ENCODE data around the gene ITGB4.
A peak's percentile ranks its signal among the peaks of the same experiment; 100 is the strongest.
"Not testable (repeated sequence)": the region's sequence is repeated elsewhere in the genome, so short reads cannot be mapped to it uniquely, and the experiment has no call there.

ITGB4 gene

GRCh38 chr17:75777296-75777922 lies 56.1 kb downstream of the ITGB4 start:
- Mint-ChIP-seq H3K4me3 (peak overlapping the region; percentile 91), H3K27ac (ENCODE audit: low read depth) (peak overlapping the region; percentile 97), H3K36me3 (ENCODE audit: insufficient read depth) (peaks cover 61% of the 10 kb centered on the region), H3K4me1 (peaks cover 44% of the 10 kb centered on the region), H3K9me3 (no peaks in the 10 kb centered on the region), H3K27me3 (no peaks in the 10 kb centered on the region)
- ATAC-seq (replicated peaks; ENCODE audit: extremely low read depth, poor library complexity, severe bottlenecking) = no peak
- no peak for DNase-seq (ENCODE audit: low spot score in 2 of 2)

DNA sequence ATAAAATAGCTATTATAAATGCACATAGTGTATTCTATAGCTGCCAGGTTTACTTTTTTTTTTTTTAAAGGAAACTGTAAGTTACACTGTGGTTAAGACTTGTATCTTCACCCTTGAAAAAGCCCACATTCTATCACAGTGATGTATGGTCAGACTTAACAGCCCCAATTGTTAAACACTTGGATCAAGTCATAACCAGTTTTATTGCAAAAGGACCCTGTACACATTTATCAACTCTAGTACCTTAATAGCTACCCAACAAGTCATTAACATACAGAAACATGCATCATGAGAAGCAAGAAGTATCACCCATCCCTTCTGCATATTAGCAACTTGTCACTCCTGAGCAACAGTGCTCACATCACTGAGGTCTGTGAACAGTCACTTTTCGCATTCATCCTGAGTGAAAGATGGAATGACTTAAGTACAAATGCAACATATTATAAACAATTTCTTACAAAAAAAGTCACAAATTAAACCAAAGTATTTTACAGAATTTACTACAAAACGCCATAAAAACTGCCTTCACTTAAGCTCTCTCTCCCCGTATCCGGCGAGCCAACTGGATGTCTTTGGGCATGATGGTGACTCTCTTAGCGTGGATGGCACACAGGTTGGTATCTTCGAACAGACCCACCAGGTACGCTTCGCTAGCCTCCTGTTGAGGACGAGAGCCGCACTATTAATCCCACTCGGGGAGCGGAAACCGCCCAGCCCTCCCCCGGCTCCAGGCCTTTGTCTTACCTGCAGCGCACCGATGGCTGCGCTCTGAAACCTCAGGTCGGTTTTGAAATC lies 57.0 kb downstream of the ITGB4 start:
- not testable (repeated sequence) for H3K9me3 Mint-ChIP-seq; H3K27me3 Mint-ChIP-seq; DNase-seq (ENCODE audit: low spot score in 2 of 2); ATAC-seq (replicated peaks; ENCODE audit: extremely low read depth, poor library complexity, severe bottlenecking)
- Mint-ChIP-seq H3K4me1 (peaks cover 49% of the 10 kb centered on the region), H3K36me3 (ENCODE audit: insufficient read depth) (peaks cover 64% of the 10 kb centered on the region), H3K27ac (ENCODE audit: low read depth) (peak overlapping the region; percentile 97), H3K4me3 (peak overlapping the region; percentile 91)

GRCh38 chr17:75778861-75779249 lies 57.6 kb downstream of the ITGB4 start:
- ATAC-seq (replicated peaks; ENCODE audit: extremely low read depth, poor library complexity, severe bottlenecking) = peak; percentile 13
- no peaks in the 10 kb centered on the region for H3K27me3 Mint-ChIP-seq
- H3K27ac Mint-ChIP-seq (ENCODE audit: low read depth) = peak overlapping the region; percentile 97
- peak in 1 of 2 donors; percentile 71 for DNase-seq (ENCODE audit: low spot score in 2 of 2)
- H3K36me3 Mint-ChIP-seq (ENCODE audit: insufficient read depth) = peaks cover 63% of the 10 kb centered on the region
- H3K4me3 Mint-ChIP-seq = peak overlapping the region; percentile 91
- H3K4me1 Mint-ChIP-seq = peaks cover 51% of the 10 kb centered on the region
- H3K9me3 Mint-ChIP-seq = no peaks in the 10 kb centered on the region

- H3K36me3 Mint-ChIP-seq (ENCODE audit: insufficient read depth) = peaks cover 60% of the 10 kb centered on the region
- H3K27me3 Mint-ChIP-seq = no peaks in the 10 kb centered on the region
- H3K4me3 Mint-ChIP-seq = peak overlapping the region; percentile 91
- DNase-seq (ENCODE audit: low spot score in 2 of 2) (peak; percentile 90 to 96), ATAC-seq (replicated peaks; ENCODE audit: extremely low read depth, poor library complexity, severe bottlenecking) (peak; percentile 68)
- H3K4me1 Mint-ChIP-seq = peaks cover 51% of the 10 kb centered on the region
- no peaks in the 10 kb centered on the region for H3K9me3 Mint-ChIP-seq
- peak overlapping the region; percentile 97 for H3K27ac Mint-ChIP-seq (ENCODE audit: low read depth)
These were observed 58.2 kb downstream of the ITGB4 start for GRCh38 chr17:75779250-75779986.

DNA sequence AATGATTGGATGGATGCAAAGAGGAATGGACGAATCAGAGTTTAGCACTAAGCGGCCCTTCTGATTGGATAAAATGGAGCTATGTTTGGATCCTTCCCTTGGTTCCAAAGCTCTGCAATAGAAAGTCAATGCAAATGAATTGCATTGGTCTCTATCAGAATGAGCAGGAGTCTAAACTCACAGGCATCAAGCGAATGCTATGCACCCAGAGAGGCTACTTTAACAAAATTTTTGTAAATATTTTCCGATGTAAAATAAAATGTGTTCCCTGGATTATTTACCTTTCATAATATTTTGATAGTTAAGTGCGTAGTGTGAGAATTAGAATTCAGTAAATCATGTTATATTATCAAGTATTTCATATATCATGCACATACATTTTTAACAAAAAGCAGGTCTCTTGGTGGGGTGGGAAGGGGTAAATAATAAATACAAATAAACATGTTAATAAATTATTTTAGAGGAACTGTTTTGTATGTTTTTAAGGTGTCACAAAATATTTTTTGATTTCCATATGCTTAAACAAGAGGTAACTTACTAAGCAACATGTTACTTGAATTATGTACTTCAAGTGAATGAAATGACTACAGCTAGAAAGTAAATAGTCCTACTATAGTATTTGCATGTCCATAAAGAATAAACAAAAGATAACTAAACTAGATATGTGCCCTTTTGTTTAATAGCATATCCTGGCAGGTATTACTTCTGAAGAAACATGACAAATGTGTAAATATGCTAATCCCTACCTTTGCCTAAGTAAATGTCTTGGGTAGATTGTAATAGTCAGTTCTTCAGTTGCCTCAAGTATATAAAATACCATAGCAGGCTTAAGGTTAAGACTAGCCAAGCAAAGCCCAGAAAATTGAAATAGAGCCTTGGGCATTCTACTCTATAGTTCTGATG lies 59.0 kb downstream of the ITGB4 start:
- Mint-ChIP-seq H3K4me1 (peaks cover 52% of the 10 kb centered on the region), H3K9me3 (no peaks in the 10 kb centered on the region), H3K27me3 (no peaks in the 10 kb centered on the region), H3K4me3 (peak overlapping the region; percentile 91), H3K27ac (ENCODE audit: low read depth) (peak overlapping the region; percentile 97), H3K36me3 (ENCODE audit: insufficient read depth) (peaks cover 62% of the 10 kb centered on the region)
- no peak for ATAC-seq (replicated peaks; ENCODE audit: extremely low read depth, poor library complexity, severe bottlenecking)
- no peak for DNase-seq (ENCODE audit: low spot score in 2 of 2)

GRCh38 chr17:75783069-75783783 lies 62.0 kb downstream of the ITGB4 start:
- H3K27me3 Mint-ChIP-seq = no peaks in the 10 kb centered on the region
- peak overlapping the region; percentile 84 for H3K4me3 Mint-ChIP-seq
- peaks cover 39% of the 10 kb centered on the region for H3K36me3 Mint-ChIP-seq (ENCODE audit: insufficient read depth)
- DNase-seq (ENCODE audit: low spot score in 2 of 2) (no peak), ATAC-seq (replicated peaks; ENCODE audit: extremely low read depth, poor library complexity, severe bottlenecking) (no peak)
- peak overlapping the region; percentile 91 for H3K27ac Mint-ChIP-seq (ENCODE audit: low read depth)
- no peaks in the 10 kb centered on the region for H3K9me3 Mint-ChIP-seq
- H3K4me1 Mint-ChIP-seq = peaks cover 37% of the 10 kb centered on the region

DNA sequence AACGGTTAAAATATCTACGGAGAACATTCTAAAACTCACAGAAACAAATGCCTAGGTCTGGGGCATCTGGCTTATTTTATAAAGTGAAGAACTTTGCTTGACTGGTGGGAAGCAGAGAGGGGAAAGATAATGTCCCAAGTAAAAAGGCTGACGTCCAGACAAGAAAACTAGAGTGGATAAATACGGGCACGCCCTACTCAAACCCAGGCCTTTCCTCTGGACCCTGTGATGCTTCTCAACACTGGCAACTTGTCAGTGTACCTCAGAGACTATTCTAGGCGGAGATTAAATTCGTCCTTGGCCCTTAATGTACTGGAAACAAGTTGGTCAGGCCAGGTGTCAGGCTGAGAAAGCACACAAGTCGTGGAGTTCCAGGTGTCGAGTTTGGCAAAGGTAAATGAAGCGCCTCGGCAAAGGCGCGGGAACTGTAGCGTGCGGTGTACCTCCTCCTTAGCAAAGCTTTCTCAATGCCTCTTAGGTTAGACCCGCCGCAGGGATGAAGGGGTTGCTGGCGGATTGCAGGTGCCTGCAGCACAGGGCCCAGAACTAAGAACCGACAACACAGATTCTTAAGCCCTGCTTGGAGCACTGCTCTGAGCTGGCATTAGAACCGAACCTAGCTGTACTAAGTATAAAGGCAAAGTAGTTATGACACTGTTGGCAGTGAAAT lies 62.7 kb downstream of the ITGB4 start:
- no peak for DNase-seq (ENCODE audit: low spot score in 2 of 2)
- peak overlapping the region; percentile 96 for H3K27ac Mint-ChIP-seq (ENCODE audit: low read depth)
- peak overlapping the region; percentile 84 for H3K4me3 Mint-ChIP-seq
- H3K9me3 Mint-ChIP-seq = no peaks in the 10 kb centered on the region
- no peak for ATAC-seq (replicated peaks; ENCODE audit: extremely low read depth, poor library complexity, severe bottlenecking)
- H3K27me3 Mint-ChIP-seq = no peaks in the 10 kb centered on the region
- H3K36me3 Mint-ChIP-seq (ENCODE audit: insufficient read depth) = peaks cover 32% of the 10 kb centered on the region
- peaks cover 31% of the 10 kb centered on the region for H3K4me1 Mint-ChIP-seq

- DNase-seq (ENCODE audit: low spot score in 2 of 2) (peak; percentile 89 to 96), ATAC-seq (replicated peaks; ENCODE audit: extremely low read depth, poor library complexity, severe bottlenecking) (peak; percentile 68)
- Mint-ChIP-seq H3K27ac (ENCODE audit: low read depth) (peak within 1 kb of the TSS; percentile 96), H3K27me3 (no peaks in the 10 kb centered on the region), H3K4me3 (peak within 1 kb of the TSS; percentile 84), H3K4me1 (peaks cover 29% of the 10 kb centered on the region), H3K9me3 (no peaks in the 10 kb centered on the region), H3K36me3 (ENCODE audit: insufficient read depth) (peaks cover 26% of the 10 kb centered on the region)
These were observed 63.3 kb downstream of the ITGB4 start, which contains the start of gene UNK for GRCh38 chr17:75784473-75785015. TSS of gene UNK (plus strand) at chr17:75784806. CDS start at chr17:75784881, 75 bp downstream.

DNA sequence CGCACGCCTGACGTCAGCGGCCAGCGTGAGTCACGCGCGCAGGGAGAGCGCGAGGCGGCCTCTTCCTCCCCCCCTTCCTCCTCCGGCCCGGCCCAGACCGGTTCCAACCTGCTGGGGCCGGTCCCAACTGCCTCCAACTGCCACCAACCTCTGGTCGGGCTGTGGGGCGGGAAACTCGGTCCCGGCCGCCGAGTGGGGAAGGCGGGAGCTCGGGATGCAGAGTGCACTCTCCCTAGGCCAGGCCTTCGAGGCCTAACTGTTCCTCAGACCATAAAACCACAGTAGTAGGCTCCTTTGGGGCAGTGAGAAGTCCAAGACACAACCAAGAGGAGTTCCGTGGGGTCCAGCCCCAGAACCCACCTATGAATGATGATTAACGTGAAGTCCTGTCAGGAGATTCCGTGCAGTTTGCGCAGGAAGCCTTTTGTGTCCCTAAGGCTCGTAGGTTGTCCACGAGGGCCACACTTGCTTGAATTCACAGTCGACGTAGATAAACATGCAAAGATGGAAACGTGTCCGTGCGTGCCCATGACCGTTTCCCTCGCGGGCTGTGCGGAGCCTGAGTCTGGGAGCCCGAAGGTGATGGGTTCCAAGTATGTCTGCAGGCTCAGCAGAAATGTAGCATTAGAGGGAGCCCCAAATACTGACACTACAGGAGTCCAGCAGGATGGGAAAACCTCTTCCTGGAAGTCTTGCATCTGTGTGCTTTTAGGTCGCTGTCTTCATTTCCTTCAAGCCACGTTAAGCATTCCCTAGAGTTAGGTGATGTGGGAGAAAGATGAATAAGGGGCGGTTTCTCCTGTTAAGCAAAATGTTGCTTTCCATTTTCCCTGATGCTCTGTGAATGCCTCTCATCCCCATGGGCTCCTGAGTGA lies 64.0 kb downstream of the ITGB4 start:
- peaks cover 24% of the 10 kb centered on the region for H3K4me1 Mint-ChIP-seq
- no peak for DNase-seq (ENCODE audit: low spot score in 2 of 2)
- H3K27ac Mint-ChIP-seq (ENCODE audit: low read depth) = peak overlapping the region; percentile 96
- peak overlapping the region; percentile 84 for H3K4me3 Mint-ChIP-seq
- peak; percentile 77 for ATAC-seq (replicated peaks; ENCODE audit: extremely low read depth, poor library complexity, severe bottlenecking)
- peaks cover 22% of the 10 kb centered on the region for H3K36me3 Mint-ChIP-seq (ENCODE audit: insufficient read depth)
- H3K27me3 Mint-ChIP-seq = no peaks in the 10 kb centered on the region
- H3K9me3 Mint-ChIP-seq = no peaks in the 10 kb centered on the region

DNA sequence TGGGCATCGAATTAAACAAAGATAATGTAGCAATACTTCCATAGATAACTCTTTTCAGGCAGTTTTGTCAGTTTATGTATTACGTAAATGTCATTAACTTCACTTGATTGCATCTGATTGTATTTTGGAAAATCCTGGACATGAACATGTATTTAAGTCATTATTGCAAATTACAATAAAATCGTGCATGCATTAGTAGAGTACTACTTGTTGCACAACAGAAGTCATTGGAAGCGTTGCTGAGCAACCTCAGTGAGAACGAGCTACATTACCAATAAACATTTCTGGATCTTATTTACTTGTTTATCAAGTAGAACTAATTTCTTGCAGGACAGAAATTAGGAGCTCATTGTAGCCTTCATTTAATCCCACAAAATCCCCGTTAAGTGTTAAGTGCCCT lies 70.0 kb downstream of the ITGB4 start:
- Mint-ChIP-seq H3K4me3 (no peak overlapping the region), H3K27ac (ENCODE audit: low read depth) (no peak overlapping the region), H3K36me3 (ENCODE audit: insufficient read depth) (peaks cover 13% of the 10 kb centered on the region), H3K27me3 (no peaks in the 10 kb centered on the region), H3K4me1 (peaks cover 3% of the 10 kb centered on the region), H3K9me3 (no peaks in the 10 kb centered on the region)
- ATAC-seq (replicated peaks; ENCODE audit: extremely low read depth, poor library complexity, severe bottlenecking) (no peak), DNase-seq (ENCODE audit: low spot score in 2 of 2) (no peak)
